HL-60/S4 treated with retinoic acid at 250 ng/mL for 4 days and 3 days (cell line): Measurements from ENCODE around the gene SMG5.
"Not testable (repeated sequence)": the region's sequence is repeated elsewhere in the genome, so short reads cannot be mapped to it uniquely, and the experiment has no call there.

Experiments
- in situ Hi-C: fragments of 300-500 bp; cut with MboI; formaldehyde crosslinking; loops from 2 replicates; pipeline ENCODE4 v1.7.0; 2022; ENCODE audit warnings: low sequenced_read_pairs

SMG5 gene, protein sequence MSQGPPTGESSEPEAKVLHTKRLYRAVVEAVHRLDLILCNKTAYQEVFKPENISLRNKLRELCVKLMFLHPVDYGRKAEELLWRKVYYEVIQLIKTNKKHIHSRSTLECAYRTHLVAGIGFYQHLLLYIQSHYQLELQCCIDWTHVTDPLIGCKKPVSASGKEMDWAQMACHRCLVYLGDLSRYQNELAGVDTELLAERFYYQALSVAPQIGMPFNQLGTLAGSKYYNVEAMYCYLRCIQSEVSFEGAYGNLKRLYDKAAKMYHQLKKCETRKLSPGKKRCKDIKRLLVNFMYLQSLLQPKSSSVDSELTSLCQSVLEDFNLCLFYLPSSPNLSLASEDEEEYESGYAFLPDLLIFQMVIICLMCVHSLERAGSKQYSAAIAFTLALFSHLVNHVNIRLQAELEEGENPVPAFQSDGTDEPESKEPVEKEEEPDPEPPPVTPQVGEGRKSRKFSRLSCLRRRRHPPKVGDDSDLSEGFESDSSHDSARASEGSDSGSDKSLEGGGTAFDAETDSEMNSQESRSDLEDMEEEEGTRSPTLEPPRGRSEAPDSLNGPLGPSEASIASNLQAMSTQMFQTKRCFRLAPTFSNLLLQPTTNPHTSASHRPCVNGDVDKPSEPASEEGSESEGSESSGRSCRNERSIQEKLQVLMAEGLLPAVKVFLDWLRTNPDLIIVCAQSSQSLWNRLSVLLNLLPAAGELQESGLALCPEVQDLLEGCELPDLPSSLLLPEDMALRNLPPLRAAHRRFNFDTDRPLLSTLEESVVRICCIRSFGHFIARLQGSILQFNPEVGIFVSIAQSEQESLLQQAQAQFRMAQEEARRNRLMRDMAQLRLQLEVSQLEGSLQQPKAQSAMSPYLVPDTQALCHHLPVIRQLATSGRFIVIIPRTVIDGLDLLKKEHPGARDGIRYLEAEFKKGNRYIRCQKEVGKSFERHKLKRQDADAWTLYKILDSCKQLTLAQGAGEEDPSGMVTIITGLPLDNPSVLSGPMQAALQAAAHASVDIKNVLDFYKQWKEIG

DNA sequence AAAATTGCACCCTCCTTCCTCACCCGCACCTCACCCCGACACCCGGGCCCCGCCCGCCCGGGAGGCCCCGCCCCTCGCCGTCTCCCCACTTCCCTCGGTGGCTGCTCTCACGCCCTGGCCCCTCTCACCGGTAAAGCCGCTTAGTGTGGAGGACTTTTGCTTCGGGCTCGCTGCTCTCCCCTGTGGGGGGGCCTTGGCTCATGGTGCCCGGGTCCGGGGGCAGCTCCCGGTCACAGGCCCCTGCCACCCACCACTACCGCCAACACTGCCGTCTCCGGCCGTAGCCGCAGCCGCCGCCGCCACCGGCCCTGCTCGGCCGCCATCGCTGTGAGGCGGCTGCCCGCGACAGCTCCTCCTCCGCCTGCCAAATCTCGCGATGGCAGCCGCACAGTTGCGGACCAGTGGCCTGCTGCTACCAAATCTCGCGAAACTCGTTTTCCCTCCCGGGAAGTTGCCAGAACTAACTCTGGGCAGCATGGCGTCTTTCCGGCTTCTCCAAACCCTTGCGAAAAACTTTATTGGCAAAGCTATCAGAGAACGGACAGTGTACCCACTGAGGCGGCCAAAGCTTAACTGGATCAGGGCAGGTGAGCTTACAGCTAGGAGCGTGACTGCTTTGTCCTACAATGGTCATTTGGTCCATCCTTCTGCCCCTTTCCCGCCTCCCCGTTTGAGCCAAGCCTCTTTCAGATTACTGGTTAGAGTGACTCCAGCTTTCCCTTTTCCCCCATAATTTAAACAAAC is at the start of gene SMG5:
TSS of gene SMG5 (minus strand) at position 347 of the 744 bp plus-strand sequence. CDS start at position 202, 145 bp downstream.
- in situ Hi-C loops: no loop called here

DNA sequence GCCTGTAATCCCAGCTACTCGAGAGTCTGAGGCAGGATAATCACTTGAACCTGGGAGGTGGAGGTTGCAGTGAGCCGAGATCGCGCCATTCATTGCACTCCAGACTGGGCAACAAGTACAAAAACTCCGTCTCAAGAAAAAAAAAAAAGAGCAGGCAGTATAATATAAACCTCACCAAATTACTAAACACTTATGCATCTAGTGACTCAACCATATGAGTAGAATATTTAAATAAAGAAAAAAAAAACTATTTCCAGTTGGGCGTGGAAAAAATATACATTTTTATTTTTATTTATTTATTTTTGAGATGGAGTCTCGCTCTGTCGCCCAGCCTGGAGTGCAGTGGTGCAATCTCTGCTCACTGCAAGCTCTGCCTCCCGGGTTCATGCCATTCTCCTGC is 40.6 kb upstream of the SMG5 start:
- in situ Hi-C loops: not testable (repeated sequence)

DNA sequence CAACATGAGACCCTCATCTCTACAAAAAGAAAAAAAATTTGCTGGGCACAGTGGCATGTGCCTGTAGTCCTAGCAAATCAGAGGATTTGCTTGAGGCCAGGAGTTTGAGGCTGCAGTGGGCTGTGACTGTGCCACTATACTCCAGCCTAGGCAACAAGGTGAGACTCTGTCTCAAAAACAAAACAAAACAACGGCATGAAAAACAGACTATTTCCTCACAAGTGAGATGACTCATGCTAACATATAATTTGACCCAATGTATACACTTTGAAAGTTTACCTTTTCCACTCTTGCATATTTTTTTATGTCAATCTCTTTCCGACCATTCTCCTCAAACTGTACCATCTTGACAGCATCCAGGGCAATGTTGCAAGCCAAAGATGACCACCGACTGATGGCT is 37.9 kb upstream of the SMG5 start:
- in situ Hi-C loops: no loop called here

DNA sequence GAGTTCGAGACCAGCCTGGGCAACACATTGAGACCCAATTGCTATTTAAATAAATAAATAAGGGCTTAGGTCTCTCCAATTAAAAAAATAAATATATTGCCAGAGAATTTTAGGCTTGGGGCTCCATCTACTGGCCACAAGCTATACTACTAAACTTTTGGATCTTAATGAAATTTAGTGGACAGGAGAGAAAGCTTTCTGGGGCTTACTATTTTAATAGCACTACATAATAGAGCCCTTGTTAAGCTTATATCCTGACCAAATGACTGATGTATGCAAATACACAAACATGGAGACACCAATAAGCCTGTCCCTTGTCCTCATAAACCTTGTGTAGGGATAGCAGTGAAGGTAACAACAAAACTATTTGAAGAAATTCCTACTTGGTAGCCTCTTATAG is 37.0 kb upstream of the SMG5 start:
- in situ Hi-C loops: no loop called here

DNA sequence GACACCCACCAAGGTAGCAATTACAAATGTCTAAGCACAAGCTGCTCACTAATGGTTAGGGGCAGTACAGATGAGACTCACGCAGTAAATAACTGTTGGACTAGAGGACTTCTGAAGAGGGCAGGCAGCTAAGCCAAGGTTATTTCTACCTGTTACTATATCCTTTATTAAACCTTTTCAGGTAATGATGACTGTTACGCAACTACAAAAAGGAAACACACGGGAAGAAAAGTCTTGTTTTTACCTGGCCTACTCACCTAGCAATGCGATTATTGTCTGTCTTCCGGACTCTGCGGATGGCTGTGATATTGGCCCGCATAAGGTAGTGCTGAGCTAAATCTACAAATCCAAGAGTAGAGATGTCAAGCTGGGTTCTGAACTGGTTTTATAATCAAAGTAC is 34.3 kb upstream of the SMG5 start:
- in situ Hi-C loops: no loop called here

DNA sequence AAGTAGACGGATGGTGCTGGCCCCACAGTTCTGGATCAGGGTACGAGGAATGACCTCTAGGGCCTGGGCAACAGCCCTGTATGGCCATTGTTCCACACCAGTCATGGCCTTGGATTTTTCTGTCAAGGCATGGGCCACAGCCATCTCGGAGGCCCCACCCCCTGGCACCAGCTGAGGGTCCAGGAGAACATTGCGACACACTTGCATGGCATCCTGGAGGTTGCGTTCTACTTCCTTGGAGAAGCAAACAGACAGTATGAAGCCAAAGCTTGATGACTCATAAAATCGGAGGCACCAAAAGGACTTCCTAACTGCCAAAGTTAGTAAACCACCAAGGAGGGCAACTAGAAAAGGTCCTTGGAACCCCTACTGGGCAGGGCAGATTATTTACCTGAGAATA is 28.3 kb upstream of the SMG5 start:
- in situ Hi-C loops: no loop called here

DNA sequence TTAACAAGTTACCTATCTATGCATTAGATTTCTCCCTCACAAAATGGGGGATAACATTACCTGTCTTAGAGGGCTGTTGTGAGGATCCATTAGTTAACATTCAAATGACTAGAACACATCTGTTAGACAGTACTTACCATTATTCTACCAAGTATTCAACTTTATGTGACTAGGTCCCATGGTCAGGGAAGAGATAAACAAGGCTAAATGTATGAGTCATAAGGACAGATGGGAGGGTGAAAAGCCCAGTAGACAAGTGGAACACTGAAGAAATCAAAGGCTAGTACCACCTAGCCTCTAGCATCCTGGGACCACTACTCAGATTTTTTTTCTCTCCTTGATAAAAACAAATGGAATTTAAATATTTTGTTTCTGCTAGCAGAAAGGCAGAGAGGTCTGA is 25.5 kb upstream of the SMG5 start:
- in situ Hi-C loops: no loop called here

DNA sequence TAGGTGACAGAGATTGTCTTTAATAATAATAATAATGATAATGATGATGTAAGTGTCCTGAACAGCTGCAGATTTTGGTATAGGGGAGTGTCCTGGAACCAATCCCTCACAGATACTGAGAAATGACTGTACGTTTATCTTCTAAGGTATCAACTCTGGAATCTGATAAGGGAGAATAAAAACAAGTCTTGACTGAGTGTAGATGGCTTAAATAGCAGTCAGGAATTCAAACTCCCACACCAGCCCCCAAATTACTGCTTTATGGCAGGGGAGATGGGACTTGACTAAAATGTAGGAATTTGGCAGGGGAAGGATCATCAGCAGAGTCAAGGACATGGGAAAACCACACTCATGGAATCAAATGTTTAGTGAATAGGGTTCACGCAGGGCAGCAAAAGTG is 22.6 kb upstream of the SMG5 start:
- in situ Hi-C loops: no loop called here

DNA sequence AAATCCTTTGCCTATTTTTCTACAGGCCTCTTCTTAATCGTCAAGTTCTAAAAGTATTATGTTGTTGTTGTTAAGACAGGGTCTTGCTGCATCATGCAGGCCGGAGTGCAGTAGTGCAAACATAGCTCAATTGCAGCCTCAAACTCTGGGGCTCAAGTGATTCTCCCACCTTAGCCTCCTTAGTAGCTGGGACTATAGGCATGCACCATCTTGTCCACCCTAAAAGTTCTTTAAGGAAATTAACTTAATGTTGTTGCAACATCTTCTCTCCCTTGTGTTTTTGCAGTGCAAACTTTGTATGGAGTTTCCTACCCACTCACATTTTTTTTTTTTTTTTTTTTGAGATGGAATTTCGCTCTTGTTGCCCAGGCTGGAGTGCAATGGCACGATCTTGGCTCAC is 20.6 kb upstream of the SMG5 start:
- in situ Hi-C loops: no loop called here

DNA sequence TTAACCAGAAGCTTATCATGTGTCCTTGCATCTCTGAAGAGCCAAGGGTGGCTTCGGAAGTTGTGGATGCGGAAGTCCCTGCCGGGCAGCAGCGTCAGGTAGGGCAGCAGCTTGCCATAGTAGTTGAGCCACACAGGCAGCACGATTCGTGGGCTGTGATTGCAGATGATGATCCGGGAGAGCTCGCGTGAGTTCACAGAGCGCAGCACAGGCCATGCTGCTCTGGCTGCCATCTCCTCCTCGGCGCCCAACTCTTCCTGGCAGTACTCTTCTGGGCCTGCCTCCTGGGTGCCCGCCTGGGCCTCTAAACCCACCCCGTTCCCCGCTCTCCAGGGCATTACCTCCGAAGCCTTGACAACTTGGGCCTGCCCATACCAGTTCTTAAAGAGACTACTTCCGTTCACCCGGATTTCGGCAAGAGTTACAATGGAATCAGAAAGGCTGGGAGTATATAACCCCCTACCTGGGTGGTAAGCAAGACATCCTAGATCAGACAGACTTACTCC is 16.3 kb upstream of the SMG5 start, which contains the start of gene VHLL:
TSS of gene VHLL (minus strand) at position 456 of the 506 bp plus-strand sequence. CDS start at position 338, 118 bp downstream.
- in situ Hi-C loops: no loop called here

DNA sequence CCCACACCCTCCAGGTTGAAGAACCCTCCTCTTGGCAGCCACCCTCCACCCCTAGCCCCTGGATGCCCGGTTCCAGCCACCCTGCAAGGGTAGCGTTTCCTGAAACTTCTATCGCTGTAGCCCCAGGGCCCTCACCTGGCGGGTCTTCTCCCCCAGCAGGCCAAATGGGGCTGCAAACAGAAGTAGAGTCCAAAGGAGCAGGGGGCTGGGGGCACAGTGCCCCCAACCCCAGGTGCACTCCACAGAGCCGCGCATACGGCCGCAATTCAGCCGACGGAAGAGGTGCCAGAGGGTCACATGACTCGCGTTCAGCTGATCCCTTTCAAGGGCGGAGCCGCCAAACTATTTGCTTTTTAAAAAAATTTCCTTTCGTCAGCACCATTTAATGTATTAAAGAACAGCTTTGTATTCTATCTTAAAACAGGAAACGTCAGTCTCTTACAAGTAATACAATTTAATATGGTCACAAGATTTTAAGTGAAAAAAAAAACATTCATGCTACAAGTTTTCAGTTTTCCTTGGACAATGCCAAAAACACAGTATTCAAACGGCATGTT is 12.8 kb upstream of the SMG5 start, which contains the start of gene GLMP:
TSS of gene GLMP (minus strand) at position 289 of the 557 bp plus-strand sequence. CDS start at position 255, 34 bp downstream.
- in situ Hi-C loops: no loop called here

DNA sequence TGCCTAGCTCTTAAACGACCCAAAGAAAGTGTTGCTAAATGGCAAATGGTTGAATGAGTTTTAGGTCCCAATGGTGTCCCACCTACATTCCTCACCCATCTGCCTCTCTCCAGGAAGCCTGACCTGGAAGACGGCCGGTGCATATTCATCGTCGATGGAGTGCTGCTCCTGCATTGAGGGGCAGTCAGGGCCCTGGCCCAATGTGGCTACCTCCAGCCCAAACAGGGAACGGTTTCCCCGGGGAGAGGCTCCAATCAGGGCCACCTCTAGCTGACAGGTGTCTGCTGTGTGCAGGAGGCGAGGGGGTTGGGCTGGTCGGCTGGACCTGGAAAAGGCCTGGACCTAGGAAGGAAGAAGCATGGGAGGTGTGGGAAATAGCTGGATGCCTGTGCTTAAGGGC is 11.3 kb upstream of the SMG5 start:
- in situ Hi-C loops: no loop called here

DNA sequence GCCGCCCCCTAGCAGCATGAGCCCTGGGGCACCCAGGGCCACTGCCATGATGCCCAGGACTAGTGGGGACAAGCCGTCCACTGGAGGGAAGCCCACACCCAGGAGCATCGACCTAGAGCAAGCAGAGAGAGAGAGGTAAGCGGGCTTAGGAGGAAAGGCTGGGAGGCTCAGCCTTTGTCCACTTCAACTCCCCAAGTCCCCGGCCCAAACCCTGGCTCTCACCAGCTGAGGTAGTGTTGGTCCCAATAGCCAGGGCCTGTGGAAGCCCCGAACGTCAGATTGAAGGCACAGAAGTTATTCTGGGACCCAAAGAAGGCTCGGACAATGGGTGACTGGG is 10.4 kb upstream of the SMG5 start:
- in situ Hi-C loops: no loop called here

DNA sequence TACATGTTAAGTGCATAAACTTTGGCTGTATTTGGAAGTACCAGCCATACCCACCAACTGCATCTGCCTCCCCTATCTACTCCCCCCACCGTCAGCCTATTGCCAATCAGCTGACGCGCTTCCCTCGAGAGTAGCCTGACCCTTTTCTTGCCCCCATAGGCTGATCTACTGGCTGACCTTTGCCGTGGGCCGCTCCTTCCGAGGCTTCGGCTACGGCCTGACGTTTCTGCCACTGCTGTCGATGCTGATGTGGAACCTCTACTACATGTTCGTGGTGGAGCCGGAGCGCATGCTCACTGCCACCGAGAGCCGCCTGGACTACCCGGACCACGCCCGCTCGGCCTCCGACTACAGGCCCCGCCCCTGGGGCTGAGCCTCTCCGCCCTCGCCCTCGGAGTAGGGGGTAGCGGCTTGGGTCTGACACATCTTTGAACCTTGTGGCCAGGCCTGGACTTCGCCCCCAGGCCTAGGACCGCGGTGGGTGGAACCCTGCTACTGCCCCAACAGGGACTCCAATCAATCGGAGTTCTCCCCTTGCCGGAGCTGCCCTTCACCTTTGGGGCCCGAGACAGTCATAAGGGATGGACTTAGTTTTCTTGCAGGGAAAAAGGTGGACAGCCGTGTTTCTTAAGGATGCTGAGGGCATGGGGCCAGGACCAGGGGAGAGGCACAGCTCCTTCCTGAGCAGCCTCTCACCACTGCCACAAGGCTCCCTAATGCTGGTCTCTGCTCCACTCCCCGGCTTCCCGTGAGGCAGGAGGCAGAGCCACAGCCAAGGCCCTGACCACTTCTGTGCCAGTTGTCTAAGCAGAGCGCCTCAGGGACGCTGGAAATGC is 8.8 kb upstream of the SMG5 start:
- in situ Hi-C loops: no loop called here

DNA sequence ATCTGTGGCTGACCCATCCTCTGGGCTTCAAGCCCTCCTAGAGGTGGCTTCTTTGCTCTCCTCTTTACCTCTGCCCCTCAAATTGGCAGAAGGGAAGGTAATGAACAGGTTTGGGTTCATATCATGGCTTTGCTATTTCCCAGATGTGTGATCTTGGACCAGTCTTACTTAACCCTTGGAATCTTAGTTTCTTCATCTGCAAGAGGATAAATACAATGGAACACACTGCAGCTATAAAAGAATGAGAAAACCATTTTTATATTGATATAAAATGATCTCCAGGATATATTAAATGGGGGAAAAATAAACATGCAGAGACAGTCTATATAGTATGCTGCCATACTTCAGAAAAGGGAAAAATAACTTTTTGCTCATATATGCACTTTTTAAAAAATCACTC is 7.2 kb upstream of the SMG5 start:
- in situ Hi-C loops: no loop called here

DNA sequence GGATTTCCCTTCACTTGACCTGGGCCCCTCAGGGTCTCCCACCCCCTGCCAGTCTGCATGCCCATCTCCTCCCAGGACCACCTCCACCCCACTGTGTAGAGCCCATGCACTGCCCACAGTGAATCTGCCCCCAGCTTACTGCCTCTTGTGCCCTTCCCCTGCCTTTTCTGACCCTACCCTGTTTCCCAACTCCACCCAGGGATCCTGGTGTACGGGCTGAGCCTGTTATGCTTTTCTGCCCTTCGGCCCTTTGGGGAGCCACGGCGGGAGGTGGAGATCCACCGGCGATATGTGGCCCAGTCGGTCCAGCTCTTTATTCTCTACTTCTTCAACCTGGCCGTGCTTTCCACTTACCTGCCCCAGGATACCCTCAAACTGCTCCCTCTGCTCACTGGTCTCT is 3.4 kb upstream of the SMG5 start:
- in situ Hi-C loops: no loop called here

DNA sequence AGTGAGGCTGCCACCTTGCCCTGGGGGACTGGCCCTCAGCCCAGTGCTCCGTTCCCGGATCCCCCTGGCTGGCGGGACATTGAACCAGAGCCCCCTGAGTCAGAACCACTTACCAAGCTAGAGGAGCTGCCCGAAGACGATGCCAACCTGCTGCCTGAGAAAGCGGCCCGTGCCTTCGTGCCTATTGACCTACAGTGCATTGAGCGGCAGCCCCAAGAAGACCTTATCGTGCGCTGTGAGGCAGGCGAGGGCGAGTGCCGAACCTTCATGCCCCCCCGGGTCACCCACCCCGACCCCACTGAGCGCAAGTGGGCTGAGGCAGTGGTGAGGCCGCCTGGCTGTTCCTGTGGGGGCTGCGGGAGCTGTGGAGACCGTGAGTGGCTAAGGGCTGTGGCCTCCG is 2.8 kb upstream of the SMG5 start:
- in situ Hi-C loops: no loop called here

DNA sequence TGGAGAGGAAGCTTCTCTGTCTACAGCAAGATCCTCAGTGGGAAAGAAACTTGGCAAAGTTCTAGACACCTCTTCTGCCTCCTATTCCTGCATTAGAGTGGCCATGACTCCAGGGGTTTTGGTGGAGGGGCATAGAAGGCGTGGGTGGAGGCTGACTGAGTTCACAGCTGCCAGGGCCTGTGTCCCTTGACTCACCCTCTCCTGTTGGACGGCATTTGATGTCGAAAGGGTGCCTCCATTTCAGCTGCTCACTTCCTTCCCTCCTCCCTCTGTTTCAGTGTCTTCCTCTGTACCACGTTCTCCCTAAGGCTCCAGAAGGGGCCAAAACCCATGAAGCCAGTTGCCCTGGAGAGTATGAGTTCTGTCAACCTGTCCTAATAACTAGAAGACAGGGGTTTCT is 2.1 kb upstream of the SMG5 start:
- in situ Hi-C loops: no loop called here

DNA sequence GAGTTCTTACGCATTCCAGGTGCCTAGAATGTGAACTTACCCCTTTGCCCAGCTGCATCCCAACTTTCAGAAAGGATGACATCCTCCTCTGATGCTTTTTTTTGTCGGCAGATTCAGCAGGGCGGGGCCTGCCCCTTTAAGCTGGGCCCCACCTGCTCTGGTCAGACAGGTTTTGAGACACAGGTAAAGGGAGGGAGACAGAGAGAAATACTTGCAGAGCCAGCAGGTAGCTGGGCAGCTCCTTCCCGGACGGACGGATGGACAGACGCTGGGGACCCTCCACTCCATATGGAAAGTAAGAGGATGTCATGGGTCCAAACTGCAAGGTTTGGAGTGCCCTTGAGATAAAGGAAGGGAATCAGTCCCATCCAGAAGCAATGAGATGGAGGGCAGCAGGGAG is 1.5 kb upstream of the SMG5 start, which contains the start of gene TMEM79:
TSS of gene TMEM79 (plus strand) at position 214 of the 400 bp plus-strand sequence. CDS start 902 bp downstream, outside the sequence.
- in situ Hi-C loops: no loop called here
